Left hindlimb (tissue), 1 donor: ENCODE results near the gene NRIP2.
A peak's percentile ranks its signal among the peaks of the same experiment; 100 is the strongest.
"Not testable (repeated sequence)": the region's sequence is repeated elsewhere in the genome, so short reads cannot be mapped to it uniquely, and the experiment has no call there.

Source experiments
- DNase-seq: peaks from one replicate; pipeline ENCODE4 v3.0.0-alpha.2; 2018

NRIP2 gene, protein sequence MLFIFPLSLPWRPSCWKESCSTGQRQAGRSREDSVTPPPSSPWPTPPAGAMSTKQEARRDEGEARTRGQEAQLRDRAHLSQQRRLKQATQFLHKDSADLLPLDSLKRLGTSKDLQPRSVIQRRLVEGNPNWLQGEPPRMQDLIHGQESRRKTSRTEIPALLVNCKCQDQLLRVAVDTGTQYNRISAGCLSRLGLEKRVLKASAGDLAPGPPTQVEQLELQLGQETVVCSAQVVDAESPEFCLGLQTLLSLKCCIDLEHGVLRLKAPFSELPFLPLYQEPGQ

DNA sequence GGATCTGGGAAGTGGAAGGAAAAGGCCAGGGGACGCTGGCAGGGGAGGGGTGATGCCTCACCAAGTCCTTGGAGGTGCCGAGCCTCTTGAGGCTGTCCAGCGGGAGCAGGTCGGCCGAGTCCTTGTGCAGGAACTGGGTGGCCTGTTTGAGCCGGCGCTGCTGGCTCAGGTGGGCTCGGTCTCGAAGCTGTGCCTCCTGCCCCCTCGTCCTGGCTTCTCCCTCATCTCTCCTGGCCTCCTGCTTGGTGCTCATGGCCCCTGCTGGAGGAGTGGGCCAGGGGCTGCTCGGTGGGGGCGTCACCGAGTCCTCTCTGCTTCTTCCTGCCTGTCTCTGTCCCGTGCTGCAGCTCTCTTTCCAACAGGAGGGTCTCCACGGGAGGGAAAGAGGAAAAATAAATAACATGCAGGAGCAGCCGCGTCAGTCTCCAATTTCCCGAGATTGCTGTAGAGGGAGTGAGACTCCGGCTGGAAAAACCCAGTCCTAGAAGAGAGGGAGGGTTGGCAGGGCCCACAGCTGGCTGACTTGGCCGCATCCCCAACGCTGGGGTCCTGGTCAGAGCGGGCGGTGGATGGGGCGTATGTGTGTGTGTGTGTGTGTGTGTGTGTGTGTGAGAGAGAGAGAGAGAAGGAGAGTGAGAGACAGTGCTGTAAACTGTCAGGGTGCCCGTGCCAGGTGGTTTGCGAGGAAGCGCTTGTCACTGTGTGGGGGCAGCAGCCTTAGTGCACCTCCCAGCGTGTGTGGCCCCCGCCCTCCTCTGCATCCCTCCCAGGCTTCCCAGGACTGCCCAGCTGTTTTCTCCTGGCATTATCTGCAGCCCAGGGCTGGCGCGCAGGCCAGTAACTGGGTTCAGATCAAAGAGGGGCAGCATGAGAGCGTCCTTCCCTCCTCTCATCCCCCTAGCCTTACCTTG, at the start of gene NRIP2:
NRIP2 (minus strand) TSS at position 455 of the 911 bp plus-strand sequence; CDS start at position 403, 52 bp downstream.
- peak; percentile 90 for DNase-seq

- no peak for DNase-seq
Observed at GRCh38 chr12:2879853-2880252, 45.0 kb upstream of the NRIP2 start.

- no peak for DNase-seq
Observed at GRCh38 chr12:2877953-2878732, 43.3 kb upstream of the NRIP2 start.

DNA sequence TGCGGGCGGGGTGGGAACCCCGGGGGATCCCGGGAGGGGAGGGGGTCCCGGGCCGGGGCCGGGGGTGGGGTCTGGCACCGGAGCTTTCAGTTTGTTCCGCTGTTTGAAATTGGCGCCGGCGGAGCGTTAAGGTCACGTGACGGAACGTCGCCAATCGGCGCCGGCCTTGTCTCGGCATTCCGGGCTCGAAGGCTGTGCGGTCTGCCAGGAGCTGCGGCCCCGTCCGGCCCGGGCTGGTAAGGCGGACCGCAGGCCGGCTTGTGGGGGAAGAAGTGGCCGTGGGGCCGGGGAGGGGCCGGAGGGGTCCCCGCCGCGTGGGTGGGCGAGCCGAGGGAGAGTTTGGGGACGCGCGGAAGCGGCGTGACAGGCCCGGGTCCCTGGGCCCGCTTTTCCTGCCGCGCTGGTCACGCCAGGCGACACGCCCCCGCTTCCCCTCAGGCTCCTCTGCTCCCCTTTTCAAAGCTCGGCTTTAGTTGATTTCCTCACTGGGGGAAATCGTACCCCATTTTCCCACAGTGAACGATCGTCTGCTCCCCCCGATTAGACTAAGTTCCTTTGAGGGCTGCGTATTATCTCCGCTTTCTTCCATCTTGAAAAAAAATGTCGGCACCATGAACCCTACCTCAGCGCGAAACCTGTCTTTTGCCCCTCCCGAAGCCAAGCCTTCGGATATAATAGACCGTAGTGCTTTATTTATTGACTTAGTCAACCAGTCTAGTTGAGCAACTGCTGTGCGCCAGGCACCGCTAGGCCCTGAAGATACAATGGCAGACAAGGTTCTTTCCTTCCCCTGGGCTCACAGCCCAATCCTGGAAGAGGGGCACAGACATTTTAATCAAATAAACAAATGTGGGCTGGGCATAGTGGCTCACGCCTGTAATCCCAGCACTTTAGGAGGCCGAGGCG, 42.5 kb upstream of the NRIP2 start, which contains the start of the genes FOXM1 and RHNO1:
FOXM1 (minus strand) TSS at position 128 of the 906 bp plus-strand sequence. CDS start 2,696 bp downstream, outside the sequence.
RHNO1 (plus strand) TSS at position 177 of the 906 bp plus-strand sequence. CDS start 8,144 bp downstream, outside the sequence.
- peak; percentile 93 for DNase-seq

DNA sequence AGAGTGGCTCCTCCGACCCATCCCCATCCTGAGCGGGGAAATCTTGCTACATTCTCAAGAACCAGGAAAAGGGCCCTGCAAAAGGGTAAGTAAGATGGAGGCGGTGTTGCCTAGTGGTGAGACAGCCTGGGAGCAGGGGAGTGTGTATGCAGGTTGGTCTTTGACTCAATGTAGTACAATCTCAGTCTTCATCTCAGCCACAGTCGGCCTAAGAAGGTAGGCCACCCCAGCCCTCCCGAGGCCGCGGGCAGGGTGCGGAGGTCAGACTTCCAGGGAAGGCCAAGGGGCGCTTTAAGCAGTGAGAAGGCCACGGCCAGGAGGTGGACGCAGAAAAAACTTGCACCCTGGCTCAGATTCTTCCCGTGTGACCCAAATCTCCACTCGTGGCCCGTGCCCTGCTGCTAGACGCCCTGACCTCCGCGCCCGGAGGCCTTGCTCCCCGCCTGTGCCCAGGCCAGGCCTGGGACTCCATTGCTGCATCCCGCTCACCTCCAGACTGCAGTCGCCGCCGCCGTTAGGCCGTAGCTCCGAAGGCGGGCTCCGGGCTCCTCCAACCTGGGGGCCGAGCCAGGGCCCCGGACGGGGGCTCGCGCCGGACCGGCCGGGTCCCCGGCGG, 41.7 kb upstream of the NRIP2 start:
- no peak for DNase-seq

GRCh38 chr12:2868986-2869632, 34.3 kb upstream of the NRIP2 start:
- DNase-seq, result not testable (repeated sequence)

- no peak for DNase-seq
Observed at GRCh38 chr12:2864198-2864597, 29.4 kb upstream of the NRIP2 start.

DNA sequence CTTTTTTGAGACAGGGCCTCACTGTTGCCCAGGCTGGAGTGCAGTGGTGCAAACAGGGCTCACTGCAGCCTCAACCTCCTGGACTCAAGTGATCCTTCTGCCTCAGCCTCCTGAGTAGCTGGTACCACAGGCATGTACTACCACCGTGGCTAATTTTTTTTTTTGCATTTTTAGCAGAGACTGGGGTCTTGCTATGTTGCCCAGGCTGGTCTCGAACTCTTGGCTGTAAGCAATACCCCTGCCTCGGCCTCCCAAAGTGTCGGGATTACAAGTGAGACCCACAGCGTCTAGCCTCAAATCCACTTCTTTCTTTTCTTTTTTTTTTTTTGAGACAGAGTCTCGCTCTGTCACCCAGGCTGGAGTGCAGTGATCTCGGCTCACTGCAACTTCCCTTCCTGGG, 28.6 kb upstream of the NRIP2 start:
- not testable (repeated sequence) for DNase-seq

GRCh38 chr12:2862876-2863275, 28.0 kb upstream of the NRIP2 start:
- no peak for DNase-seq

DNA sequence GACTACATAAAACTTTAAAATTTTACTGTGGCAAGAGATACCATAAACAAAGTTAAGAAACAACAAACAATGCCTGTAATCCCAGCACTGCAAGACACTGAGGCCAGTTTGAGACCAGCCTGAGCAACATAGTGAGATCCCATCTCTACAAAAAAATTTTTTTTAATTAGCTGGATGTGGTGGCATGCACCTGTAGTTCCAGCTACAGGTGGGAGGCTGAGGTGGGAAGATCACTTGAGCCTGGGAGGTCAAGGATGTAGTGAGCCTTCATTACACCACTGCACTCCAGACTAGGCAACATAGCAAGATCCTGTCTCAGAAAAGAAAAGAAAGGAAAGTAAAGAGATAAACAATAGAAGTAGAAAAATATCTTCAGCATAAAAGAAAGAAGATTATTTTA, 25.3 kb upstream of the NRIP2 start:
- no peak for DNase-seq

DNA sequence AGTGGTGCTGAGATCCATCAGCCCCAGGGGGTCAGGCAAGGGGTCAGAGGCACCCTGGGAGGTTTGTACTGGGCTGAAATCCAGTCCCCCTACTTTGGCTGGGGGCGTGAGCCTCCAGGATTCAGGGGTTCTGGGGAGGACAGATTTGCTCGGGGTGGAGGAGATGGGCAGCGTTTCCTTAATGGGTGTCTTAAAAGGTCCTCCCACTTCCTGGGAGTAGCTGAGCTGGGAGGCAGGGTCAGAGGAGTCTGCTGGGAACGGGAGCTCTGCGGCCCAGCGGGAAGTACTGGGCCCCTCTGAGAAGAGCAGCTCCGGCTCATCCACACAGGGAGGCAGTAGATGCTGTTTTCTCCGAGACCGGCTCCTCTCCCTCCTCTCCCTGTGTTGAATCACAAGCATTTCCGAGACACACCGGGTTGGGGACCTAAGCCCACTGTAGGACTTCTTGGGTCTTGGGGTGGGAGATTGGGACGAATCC, 24.1 kb upstream of the NRIP2 start:
- no peak for DNase-seq

DNA sequence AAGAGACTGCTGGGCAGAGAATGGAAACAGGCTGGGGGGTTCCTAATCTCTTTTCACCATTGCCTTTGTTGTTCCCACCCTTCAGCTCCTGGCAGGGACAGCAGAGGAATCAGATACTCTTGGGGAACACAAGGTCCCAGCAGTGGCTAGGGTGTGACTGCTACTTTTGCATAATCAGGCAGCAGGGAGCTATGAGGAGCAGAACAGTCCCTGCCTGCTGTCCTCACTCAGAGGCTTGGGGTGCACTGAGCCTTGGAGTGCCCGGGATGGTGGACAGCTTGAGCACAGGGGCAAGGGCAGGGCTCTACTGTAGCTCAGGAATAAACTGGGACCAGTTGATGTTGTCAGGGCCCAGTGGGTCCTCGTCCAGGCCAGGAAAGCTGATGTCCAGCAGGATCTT, 23.5 kb upstream of the NRIP2 start:
- no peak for DNase-seq

- no peak for DNase-seq
Observed at GRCh38 chr12:2857576-2857975, 22.7 kb upstream of the NRIP2 start.

DNA sequence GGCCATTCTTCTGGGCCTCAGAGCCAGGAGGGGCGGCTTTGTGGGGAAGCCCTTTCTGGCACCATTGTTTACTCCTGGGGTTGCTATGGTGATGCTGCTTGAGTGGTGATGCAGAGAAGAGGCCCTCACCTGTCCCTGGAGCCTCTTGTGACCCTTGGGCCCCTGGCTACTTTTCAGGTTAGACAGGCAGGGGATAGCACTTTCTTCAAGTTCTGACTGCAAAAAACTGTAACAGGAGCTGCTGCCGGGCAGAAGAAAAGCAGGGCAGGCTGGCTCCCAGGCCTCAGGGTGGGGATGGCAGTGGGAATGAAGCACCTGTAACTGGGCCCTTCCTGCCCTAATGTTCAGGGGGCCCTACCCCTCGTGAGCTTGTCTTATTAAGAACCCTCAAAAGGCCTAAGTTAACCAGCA, 22.2 kb upstream of the NRIP2 start, which contains the start of gene TEX52:
TEX52 (minus strand) TSS at position 19 of the 411 bp plus-strand sequence; CDS start at position 6, 13 bp downstream.
- no peak for DNase-seq

DNA sequence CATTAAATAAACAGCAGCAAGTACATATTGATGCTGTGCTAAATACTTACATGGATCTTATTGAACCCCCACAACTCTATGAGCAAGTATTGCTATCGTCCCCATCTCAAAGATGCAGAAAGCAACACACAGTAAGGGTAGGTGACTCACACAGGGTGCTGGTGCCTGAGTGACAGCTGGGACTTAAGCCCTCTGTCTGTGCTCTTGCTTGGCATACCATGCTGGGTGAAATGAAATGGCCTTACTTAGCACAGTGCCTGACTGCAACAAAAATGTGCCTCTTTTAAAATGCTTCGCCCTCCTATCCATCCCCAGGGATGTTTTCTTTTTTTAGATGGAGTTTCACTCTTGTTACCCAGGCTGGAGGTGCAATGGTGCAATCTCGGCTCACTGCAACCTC, 21.2 kb upstream of the NRIP2 start:
- DNase-seq, result no peak

DNA sequence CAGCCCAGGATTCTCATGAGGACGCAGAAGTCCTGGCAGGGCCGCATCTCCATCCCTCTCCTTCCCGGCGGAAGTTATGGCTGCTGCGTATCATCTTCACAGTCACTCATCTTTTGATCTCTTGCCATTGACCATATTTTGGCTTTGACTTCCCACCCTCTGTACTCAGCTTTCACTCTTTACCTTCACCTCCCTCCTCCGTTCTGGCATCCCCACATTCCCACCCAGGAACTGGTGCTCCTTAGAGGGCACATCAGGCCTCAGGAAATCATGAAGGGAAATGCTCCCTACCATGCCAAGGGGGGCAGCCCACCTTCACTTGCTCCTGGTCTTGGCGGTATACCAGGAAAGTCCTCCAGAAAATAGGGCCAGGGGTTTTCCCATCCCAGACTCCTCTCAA, 20.7 kb upstream of the NRIP2 start:
- no peak for DNase-seq

DNA sequence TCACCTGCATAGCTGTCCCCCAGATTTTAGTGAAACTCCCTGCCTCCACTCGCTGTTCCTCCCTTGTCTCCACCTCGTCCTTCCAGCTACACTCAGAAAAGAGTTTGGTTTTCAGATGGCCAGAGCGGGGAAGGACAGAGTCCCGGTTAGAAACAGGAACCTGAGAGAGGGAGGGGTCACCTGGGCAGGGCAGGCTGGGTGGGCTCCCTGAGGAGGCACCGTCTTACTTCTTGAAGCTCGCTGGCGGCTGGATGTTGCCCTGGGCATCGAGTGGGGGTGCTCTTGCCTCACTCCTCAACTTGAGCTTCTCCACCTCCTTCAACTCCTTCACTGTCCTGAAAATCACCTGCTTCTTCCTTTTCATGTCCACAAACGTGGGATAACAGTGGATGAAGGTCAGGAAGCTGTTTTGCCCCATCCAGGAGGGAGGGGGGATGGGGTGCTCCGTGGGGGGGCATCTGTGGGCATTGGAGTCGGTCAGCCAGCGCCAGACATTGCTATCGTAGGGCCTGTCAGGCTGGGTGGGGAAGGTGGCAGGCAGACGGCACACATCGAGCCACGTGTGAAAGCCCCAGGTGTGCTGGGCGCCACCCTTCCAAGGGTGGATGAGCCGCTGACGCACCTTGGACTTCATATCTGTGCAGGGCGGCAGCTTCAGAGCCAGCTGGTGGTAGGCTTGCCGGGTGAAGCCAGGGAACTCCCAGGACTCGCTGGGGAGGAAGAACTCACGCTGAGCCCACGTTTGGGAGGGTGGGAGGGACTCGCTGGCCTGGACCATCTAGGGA, 20.0 kb upstream of the NRIP2 start:
- no peak for DNase-seq

GRCh38 chr12:2853626-2854025, 18.8 kb upstream of the NRIP2 start:
- peak; percentile 84 for DNase-seq

DNA sequence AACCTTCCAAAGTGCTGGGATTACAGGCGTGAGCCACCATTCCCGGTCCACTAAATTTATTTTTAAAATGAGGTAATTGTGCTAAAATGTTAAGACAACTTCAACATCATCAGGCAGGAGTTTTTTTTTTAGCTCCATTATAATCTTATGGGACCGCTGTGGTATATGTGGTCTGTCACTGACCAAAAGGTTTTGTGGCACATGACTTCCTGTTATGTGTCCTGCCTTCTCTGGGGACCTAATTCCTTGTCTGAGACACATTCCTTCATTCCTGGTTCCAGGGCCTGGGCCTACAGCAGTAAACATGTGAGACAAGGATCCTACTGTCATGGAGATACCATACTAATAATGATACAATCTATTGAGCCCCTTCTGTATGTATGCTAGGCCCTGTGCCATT, 17.1 kb upstream of the NRIP2 start:
- DNase-seq, result no peak

- DNase-seq, result peak; percentile 65
Observed at GRCh38 chr12:2845280-2845679, 10.4 kb upstream of the NRIP2 start.
